IMR-90 (cell line): ENCODE results near the gene GINS1.

Source experiments
- CHD1 ChIP-seq: IDR thresholded peaks from 2 replicates; pipeline ENCODE4 v1.6.1; 2012; ENCODE audit warnings: low read depth, low read length, improper control_type of control experiment
- FOS ChIP-seq: fragments of 150-350 bp; IDR thresholded peaks from 2 replicates; pipeline ENCODE4 v1.6.1; 2016; ENCODE audit warnings: low read depth, low read length
- MAFK ChIP-seq: IDR thresholded peaks from 2 replicates; pipeline ENCODE4 v1.6.1; 2012; ENCODE audit warnings: low read depth, low read length, improper control_type of control experiment
- MAZ ChIP-seq: IDR thresholded peaks from 2 replicates; pipeline ENCODE4 v1.6.1; 2012; ENCODE audit warnings: low read depth, mild to moderate bottlenecking, low read length, improper control_type of control experiment, moderate library complexity, borderline replicate concordance
- MXI1 ChIP-seq: IDR thresholded peaks from 2 replicates; pipeline ENCODE4 v1.6.1; 2012; ENCODE audit warnings: low read depth, mild to moderate bottlenecking, low read length, moderate library complexity, borderline replicate concordance
- POLR2A ChIP-seq: IDR thresholded peaks from 2 replicates; pipeline ENCODE4 v1.6.1; 2012; ENCODE audit warnings: mild to moderate bottlenecking, low read depth, low read length
- RAD21 ChIP-seq: IDR thresholded peaks from 2 replicates; pipeline ENCODE4 v1.6.1; 2012; ENCODE audit warnings: low read length, improper control_type of control experiment
- RCOR1 ChIP-seq: IDR thresholded peaks from 2 replicates; pipeline ENCODE4 v1.6.1; 2012; ENCODE audit warnings: mild to moderate bottlenecking, low read length, improper control_type of control experiment; ENCODE audit not compliant: insufficient replicate concordance
- RFX5 ChIP-seq: IDR thresholded peaks from 2 replicates; pipeline ENCODE4 v1.8.0; 2012; ENCODE audit warnings: low read depth, mild to moderate bottlenecking, low read length, moderate library complexity
- SMC3 ChIP-seq: fragments of 150-350 bp; IDR thresholded peaks from 2 replicates; pipeline ENCODE4 v1.6.1; 2016; ENCODE audit warnings: low read depth, mild to moderate bottlenecking, antibody characterized with exemption, low read length, moderate library complexity
- TF ChIP-seq, protein P1 (sequence below): conservative IDR thresholded peaks from 2 replicates; pipeline ENCODE4 v1.5.1; 2012; ENCODE audit warnings: mild to moderate bottlenecking, low read depth, low read length, improper control_type of control experiment
- TF ChIP-seq, protein P2 (sequence below): fragments of 150-350 bp; IDR thresholded peaks from 2 replicates; pipeline ENCODE4 v1.6.1; 2016; ENCODE audit warnings: low read depth, mild to moderate bottlenecking, low read length, moderate library complexity, borderline replicate concordance
- TF ChIP-seq, protein P3 (sequence below): fragments of 150-350 bp; IDR thresholded peaks from 2 replicates; pipeline ENCODE4 v1.6.1; 2017; ENCODE audit warnings: mild to moderate bottlenecking, antibody characterized with exemption, low read length, low read depth

DNA sequence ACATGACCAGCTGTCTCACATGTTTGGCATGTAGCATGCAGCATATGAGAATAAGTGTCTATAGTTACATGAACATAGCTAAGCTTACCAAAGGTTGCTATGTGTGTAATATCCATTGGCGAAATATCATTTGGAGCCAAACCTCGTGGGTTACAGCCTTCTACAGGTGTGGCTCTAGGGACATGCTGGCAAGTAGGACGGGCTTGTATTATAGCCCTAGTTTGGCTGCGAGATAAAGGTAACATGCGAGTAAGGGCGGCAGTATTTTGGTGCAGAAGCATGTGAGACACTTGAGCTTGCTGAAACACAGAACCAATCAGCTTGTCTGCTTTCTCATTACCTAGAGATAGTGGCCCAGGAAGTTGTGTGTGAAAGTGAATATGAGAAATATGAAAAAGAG, 10.4 kb upstream of the GINS1 start:
- TF ChIP-seq, protein P1, sequence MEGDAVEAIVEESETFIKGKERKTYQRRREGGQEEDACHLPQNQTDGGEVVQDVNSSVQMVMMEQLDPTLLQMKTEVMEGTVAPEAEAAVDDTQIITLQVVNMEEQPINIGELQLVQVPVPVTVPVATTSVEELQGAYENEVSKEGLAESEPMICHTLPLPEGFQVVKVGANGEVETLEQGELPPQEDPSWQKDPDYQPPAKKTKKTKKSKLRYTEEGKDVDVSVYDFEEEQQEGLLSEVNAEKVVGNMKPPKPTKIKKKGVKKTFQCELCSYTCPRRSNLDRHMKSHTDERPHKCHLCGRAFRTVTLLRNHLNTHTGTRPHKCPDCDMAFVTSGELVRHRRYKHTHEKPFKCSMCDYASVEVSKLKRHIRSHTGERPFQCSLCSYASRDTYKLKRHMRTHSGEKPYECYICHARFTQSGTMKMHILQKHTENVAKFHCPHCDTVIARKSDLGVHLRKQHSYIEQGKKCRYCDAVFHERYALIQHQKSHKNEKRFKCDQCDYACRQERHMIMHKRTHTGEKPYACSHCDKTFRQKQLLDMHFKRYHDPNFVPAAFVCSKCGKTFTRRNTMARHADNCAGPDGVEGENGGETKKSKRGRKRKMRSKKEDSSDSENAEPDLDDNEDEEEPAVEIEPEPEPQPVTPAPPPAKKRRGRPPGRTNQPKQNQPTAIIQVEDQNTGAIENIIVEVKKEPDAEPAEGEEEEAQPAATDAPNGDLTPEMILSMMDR, result no peak
- TF ChIP-seq POLR2A (no peak), MAFK (no peak), MAZ (no peak), MXI1 (no peak), FOS (no peak), SMC3 (no peak), RCOR1 (no peak), RAD21 (no peak), RFX5 (no peak), CHD1 (no peak)
- TF ChIP-seq, protein P2, sequence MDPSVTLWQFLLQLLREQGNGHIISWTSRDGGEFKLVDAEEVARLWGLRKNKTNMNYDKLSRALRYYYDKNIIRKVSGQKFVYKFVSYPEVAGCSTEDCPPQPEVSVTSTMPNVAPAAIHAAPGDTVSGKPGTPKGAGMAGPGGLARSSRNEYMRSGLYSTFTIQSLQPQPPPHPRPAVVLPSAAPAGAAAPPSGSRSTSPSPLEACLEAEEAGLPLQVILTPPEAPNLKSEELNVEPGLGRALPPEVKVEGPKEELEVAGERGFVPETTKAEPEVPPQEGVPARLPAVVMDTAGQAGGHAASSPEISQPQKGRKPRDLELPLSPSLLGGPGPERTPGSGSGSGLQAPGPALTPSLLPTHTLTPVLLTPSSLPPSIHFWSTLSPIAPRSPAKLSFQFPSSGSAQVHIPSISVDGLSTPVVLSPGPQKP, result no peak
- TF ChIP-seq, protein P3, sequence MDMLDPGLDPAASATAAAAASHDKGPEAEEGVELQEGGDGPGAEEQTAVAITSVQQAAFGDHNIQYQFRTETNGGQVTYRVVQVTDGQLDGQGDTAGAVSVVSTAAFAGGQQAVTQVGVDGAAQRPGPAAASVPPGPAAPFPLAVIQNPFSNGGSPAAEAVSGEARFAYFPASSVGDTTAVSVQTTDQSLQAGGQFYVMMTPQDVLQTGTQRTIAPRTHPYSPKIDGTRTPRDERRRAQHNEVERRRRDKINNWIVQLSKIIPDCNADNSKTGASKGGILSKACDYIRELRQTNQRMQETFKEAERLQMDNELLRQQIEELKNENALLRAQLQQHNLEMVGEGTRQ, result no peak
